Osteocyte (in vitro differentiated cells): ENCODE results near the gene SH3BP4. TPM values are rescaled to one million over a fixed set of nuclear protein-coding genes. Genes with fewer than 3 reads are reported as not detected.
A peak's percentile ranks its signal among the peaks of the same experiment; 100 is the strongest.

ENCODE experiments used
- DNase-seq: peaks from one replicate; pipeline ENCODE4 v3.0.0; 2021; ENCODE audit warnings: mixed read lengths; ENCODE audit not compliant: unreplicated experiment; ENCODE audit errors: extremely low spot score
- H3K27ac Mint-ChIP-seq: one replicate; pipeline ENCODE4 v1.8.0; 2021; ENCODE audit warnings: mild to moderate bottlenecking, mixed read lengths; ENCODE audit not compliant: unreplicated experiment
- H3K27me3 Mint-ChIP-seq: one replicate; pipeline ENCODE4 v1.8.0; 2021; ENCODE audit warnings: mixed read lengths; ENCODE audit not compliant: unreplicated experiment
- H3K36me3 Mint-ChIP-seq: one replicate; pipeline ENCODE4 v1.8.0; 2021; ENCODE audit warnings: mixed read lengths; ENCODE audit not compliant: unreplicated experiment
- H3K4me1 Mint-ChIP-seq: one replicate; pipeline ENCODE4 v1.8.0; 2021; ENCODE audit warnings: mixed read lengths; ENCODE audit not compliant: unreplicated experiment
- H3K4me3 Mint-ChIP-seq: one replicate; pipeline ENCODE4 v1.8.0; 2021; ENCODE audit warnings: mild to moderate bottlenecking, moderate library complexity, mixed read lengths; ENCODE audit not compliant: unreplicated experiment
- H3K9me3 Mint-ChIP-seq: one replicate; pipeline ENCODE4 v1.8.0; 2021; ENCODE audit warnings: mixed read lengths; ENCODE audit not compliant: unreplicated experiment
- CTCF ChIP-seq: fragments of 200-600 bp; sonication (generic); IDR thresholded peaks from 2 replicates; pipeline ENCODE4 v1.5.0; 2021; ENCODE audit warnings: antibody characterized with exemption, mild to moderate bottlenecking, moderate library complexity
- total RNA-seq: library from RNA; stranded (reverse); gene quantifications from 2 replicates; pipeline ENCODE4 v1.2.1, GENCODE V29; 2021

SH3BP4 gene
- total RNA-seq, 1 donor from 2014 or later = 60.1 TPM

GRCh38 chr2:234960175-234961088 lies 8.6 kb downstream of the SH3BP4 start:
- Mint-ChIP-seq H3K27ac (peak overlapping the region; percentile 80), H3K4me1 (peaks cover 78% of the 10 kb centered on the region), H3K9me3 (no peaks in the 10 kb centered on the region), H3K36me3 (peaks cover 2% of the 10 kb centered on the region), H3K4me3 (no peak overlapping the region), H3K27me3 (no peaks in the 10 kb centered on the region)
- no peak for TF ChIP-seq CTCF
- no peak for DNase-seq

GRCh38 chr2:234961784-234962183 lies 10.0 kb downstream of the SH3BP4 start:
- no peak for DNase-seq

GRCh38 chr2:234963773-234964615 lies 12.2 kb downstream of the SH3BP4 start:
- H3K4me1 Mint-ChIP-seq = peaks cover 67% of the 10 kb centered on the region
- peaks cover 6% of the 10 kb centered on the region for H3K36me3 Mint-ChIP-seq
- no peak for DNase-seq
- no peaks in the 10 kb centered on the region for H3K9me3 Mint-ChIP-seq
- H3K27me3 Mint-ChIP-seq = no peaks in the 10 kb centered on the region
- TF ChIP-seq CTCF = no peak
- no peak overlapping the region for H3K4me3 Mint-ChIP-seq
- no peak overlapping the region for H3K27ac Mint-ChIP-seq

More at GRCh38 chr2:234961784-234962183, 10.0 kb downstream of the SH3BP4 start:
- H3K27me3 Mint-ChIP-seq = no peaks in the 10 kb centered on the region
- H3K9me3 Mint-ChIP-seq = no peaks in the 10 kb centered on the region
- no peak for TF ChIP-seq CTCF
- H3K36me3 Mint-ChIP-seq = peaks cover 6% of the 10 kb centered on the region
- H3K27ac Mint-ChIP-seq = peak overlapping the region; percentile 18
- peaks cover 69% of the 10 kb centered on the region for H3K4me1 Mint-ChIP-seq
- no peak overlapping the region for H3K4me3 Mint-ChIP-seq

GRCh38 chr2:234964631-234965461 lies 13.0 kb downstream of the SH3BP4 start:
- no peak for DNase-seq
- Mint-ChIP-seq H3K9me3 (no peaks in the 10 kb centered on the region), H3K27me3 (no peaks in the 10 kb centered on the region), H3K4me3 (no peak overlapping the region), H3K4me1 (peaks cover 67% of the 10 kb centered on the region), H3K27ac (no peak overlapping the region), H3K36me3 (peaks cover 6% of the 10 kb centered on the region)
- no peak for TF ChIP-seq CTCF
